Heart left ventricle (tissue), 16 donors: ENCODE results near the gene COL4A5. TPM values are rescaled to one million over a fixed set of nuclear protein-coding genes. Genes with fewer than 3 reads are reported as not detected.

Experiments used
- ATAC-seq, 4 donors: fragments of 200-7000 bp; cut with Tn5 transposase; one replicate each; pipeline ENCODE4 v1.9.1; 2020 to 2022; ENCODE audit warnings: moderate library complexity in 4 of 4, mild to moderate bottlenecking in 3 of 4, moderate number of reproducible peaks in 1 of 4
- DNase-seq, 5 donors: peaks; one replicate each; pipeline ENCODE4 v3.0.0-alpha.2; 2020
- H3K27ac ChIP-seq, 12 donors: fragments of 200-600 bp; sonication (generic) in 4 of 12; one replicate each; pipeline versions ENCODE4 v1.5.0 to v1.8.0; 2016 to 2022; ENCODE audit warnings: mild to moderate bottlenecking in 2 of 12
- H3K27me3 ChIP-seq, 9 donors: fragments of 200-600 bp; sonication (generic) in 2 of 9; one replicate each; pipeline versions ENCODE4 v1.5.1 to v1.8.0; 2016 to 2022; ENCODE audit warnings: mild to moderate bottlenecking in 3 of 9
- H3K36me3 ChIP-seq, 9 donors: fragments of 200-600 bp; sonication (generic) in 2 of 9; one replicate each; pipeline versions ENCODE4 v1.5.0 to v1.8.0; 2018 to 2022; ENCODE audit warnings: mild to moderate bottlenecking in 2 of 9
- H3K4me1 ChIP-seq, 12 donors: fragments of 200-600 bp; sonication (generic) in 4 of 12; one replicate each; pipeline versions ENCODE4 v1.5.0 to v1.8.0; 2016 to 2022; ENCODE audit warnings: mild to moderate bottlenecking in 3 of 12
- H3K4me3 ChIP-seq, 12 donors: fragments of 200-600 bp; sonication (generic) in 4 of 12; one replicate each; pipeline versions ENCODE4 v1.5.0 to v1.8.0; 2017 to 2022; ENCODE audit warnings: mild to moderate bottlenecking in 9 of 12, moderate library complexity in 4 of 12
- H3K9me3 ChIP-seq, 12 donors: fragments of 200-600 bp; sonication (generic) in 4 of 12; one replicate each; pipeline versions ENCODE4 v1.5.0 to v1.8.0; 2016 to 2022; ENCODE audit warnings: mild to moderate bottlenecking in 1 of 12
- CTCF ChIP-seq, 12 donors: fragments of 200-600 bp; sonication (generic) in 4 of 12; IDR thresholded peaks; one replicate each; pipeline versions ENCODE4 v1.5.0 to v1.8.0; 2018 to 2022; ENCODE audit warnings: antibody characterized with exemption in 12 of 12, mild to moderate bottlenecking in 5 of 12
- POLR2A ChIP-seq, 2 donors: fragments of 450-650 bp; IDR thresholded peaks; one replicate each; pipeline ENCODE4 v1.6.1; 2017; ENCODE audit warnings: antibody characterized with exemption in 2 of 2, mild to moderate bottlenecking in 2 of 2, moderate library complexity in 2 of 2
- WGBS, 4 donors: extraction: QIAGEN DNeasy Blood & Tissue Kit in 2 of 4; methylation state at CpG; one replicate each; pipeline versions ENCODE4 v1.1.5 to v1.1.7; 2013 to 2018; 5-methylcytosine and 5-hydroxymethylcytosine counted together
- intact Hi-C, 10 donors: fragments of 100-400 bp; cut with DNase I; formaldehyde crosslinking; loops; one replicate each; pipeline versions ENCODE4 v1.11.1 to v1.14.2; 2022
- polyA plus RNA-seq, 2 donors: library from polyadenylated mRNA; stranded (reverse); fragments of 200-250 nt; gene quantifications; one replicate each; pipeline ENCODE4 v1.2.3, GENCODE V29; 2013
- total RNA-seq, 9 donors: library from RNA; depleted of rRNA in 2 of 9; stranded (reverse); fragments of >200 nt in 2 of 9; fragmentation: NEBNext Ultra II Directional in 3 of 9; extraction: Animal tissue kit (Norgen Biotek cat#: 25700) in 3 of 9; gene quantifications; one replicate each; pipeline versions ENCODE4 v1.1.0 to v1.2.4, GENCODE V29; 2016 to 2023
- donor health status: ischemic (EF 13 %, LVEDD 7.1; RV severe dilation, severe dysfunction).
- donor health status: healthy with polysubstance abuse.
- donor health status: DM: no; HTN: yes; CAD: no.
- donor health status: DM: no; HTN: no; CAD: no.
- donor health status: ischemic (EF 25% LVEDD 6.9; RV normal size, moderate dysfunction).
- donor health status: ischemic (EF 25% LVEDD 5.7; RV mildly dilated, moderate dysfunction).
- donor health status: healthy.
- donor health status: DM: yes; HTN: yes; CAD: no.
- donor health status: ischemic (EF 35%, LVEDD 5.7; RV mildly dilated, moderate dysfunction).
- donor health status: nonischemic (EF 11% LVEDD 7.7; RV severe dilation, severe dysfunction).
- donor health status: DM: yes; HTN: yes; CAD: no.
- donor health status: PGD.
- donor health status: ischemic (EF 29% LVEDD 5.4; RV normal size, mild dysfunction).
- donor health status: nonischemic (EF 23%, LVEDD 6.1; RV moderate dilation, normal function).

Gene COL4A5
- total and polyA plus RNA-seq, 11 donors = 4.0 to 12.7 (median 7.7) TPM

- 68 to 94% (median 83%) methylated on average over 2 of the region's 2 CpGs for WGBS, 4 donors
- H3K4me3 ChIP-seq = no peak overlapping the region
- ATAC-seq (no peak), DNase-seq (no peak)
- no peaks in the 10 kb centered on the region for H3K36me3 ChIP-seq
- intact Hi-C loops = loop anchor here in 1 of 10 donors (10.0 kb wide), 1 partner anchor 770 kb away; no protein-coding TSS in a partner anchor
- H3K27me3 ChIP-seq = peaks cover 0 to 5% (median 0%) of the 10 kb centered on the region in 9 donors
- H3K4me1 ChIP-seq = no peaks in the 10 kb centered on the region
- TF ChIP-seq CTCF (IDR thresholded peaks at IDR 0.05) (no peak), POLR2A (IDR thresholded peaks at IDR 0.05) (no peak)
- H3K9me3 ChIP-seq = no peaks in the 10 kb centered on the region
- no peak overlapping the region for H3K27ac ChIP-seq
These were observed 265.2 kb downstream of the COL4A5 start for GRCh38 chrX:108704839-108705238.

GRCh38 chrX:108712886-108713285, 273.2 kb downstream of the COL4A5 start:
- Histone ChIP-seq H3K9me3 (peaks cover 0 to 19% (median 0%) of the 10 kb centered on the region in 12 donors), H3K27me3 (peaks cover 0 to 14% (median 0%) of the 10 kb centered on the region in 9 donors), H3K4me3 (no peak overlapping the region), H3K36me3 (no peaks in the 10 kb centered on the region), H3K27ac (no peak overlapping the region), H3K4me1 (no peaks in the 10 kb centered on the region)
- intact Hi-C loops = no loop called here
- ATAC-seq (no peak), DNase-seq (no peak)
- TF ChIP-seq CTCF (IDR thresholded peaks at IDR 0.05) (no peak), POLR2A (IDR thresholded peaks at IDR 0.05) (no peak)
- WGBS, 4 donors = 58 to 87% (median 77%) methylated on average over 1 of the region's 1 CpG

GRCh38 chrX:108722561-108722960, 282.9 kb downstream of the COL4A5 start:
- no peaks in the 10 kb centered on the region for H3K9me3 ChIP-seq
- no peak for ATAC-seq

DNA sequence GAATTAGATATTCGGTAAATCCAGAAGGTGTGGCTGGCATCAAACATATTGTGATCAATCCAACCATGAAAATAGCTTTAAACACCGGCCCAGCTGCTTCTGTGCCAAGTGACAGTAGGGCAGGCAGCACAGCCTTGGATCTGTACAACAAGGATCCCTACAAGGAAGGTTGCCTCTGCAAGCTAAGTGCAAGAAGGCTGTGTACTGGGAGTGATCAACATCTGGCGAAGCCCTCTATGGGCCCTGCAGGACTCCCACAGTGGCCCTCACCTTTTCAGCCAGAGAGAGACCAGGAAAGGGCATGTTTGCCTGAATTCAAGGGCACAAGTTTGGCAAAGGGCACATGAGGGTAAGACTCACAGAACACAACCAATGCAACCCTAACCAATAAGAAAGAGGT, 287.1 kb downstream of the COL4A5 start:
- no peak for DNase-seq
- peaks cover 0 to 59% (median 9%) of the 10 kb centered on the region in 9 donors for H3K27me3 ChIP-seq
- no peaks in the 10 kb centered on the region for H3K9me3 ChIP-seq
- no peak overlapping the region for H3K27ac ChIP-seq
- H3K36me3 ChIP-seq = no peaks in the 10 kb centered on the region
- WGBS, 4 donors = 81 to 88% (median 81%) methylated on average over 3 of the region's 3 CpGs
- no peaks in the 10 kb centered on the region for H3K4me1 ChIP-seq
- no peak for ATAC-seq
- intact Hi-C loops = no loop called here
- H3K4me3 ChIP-seq = no peak overlapping the region
- TF ChIP-seq POLR2A (IDR thresholded peaks at IDR 0.05) = no peak
- TF ChIP-seq CTCF (IDR thresholded peaks at IDR 0.05) = no peak

More at GRCh38 chrX:108722561-108722960, 282.9 kb downstream of the COL4A5 start:
- intact Hi-C loops = no loop called here
- TF ChIP-seq CTCF (IDR thresholded peaks at IDR 0.05) = no peak
- TF ChIP-seq POLR2A (IDR thresholded peaks at IDR 0.05) = no peak
- no peak overlapping the region for H3K4me3 ChIP-seq
- no peaks in the 10 kb centered on the region for H3K4me1 ChIP-seq
- no peaks in the 10 kb centered on the region for H3K36me3 ChIP-seq
- no peak for DNase-seq
- H3K27ac ChIP-seq = no peak overlapping the region
- 55 to 66% (median 58%) methylated on average over 2 of the region's 2 CpGs for WGBS, 4 donors
- H3K27me3 ChIP-seq = peaks cover 0 to 23% (median 0%) of the 10 kb centered on the region in 9 donors
